Left cardiac atrium (tissue), 4 donors: ENCODE measurements around the gene PLAC8L1. TPM values are rescaled to one million over a fixed set of nuclear protein-coding genes. Genes with fewer than 3 reads are reported as not detected.
"Not testable (repeated sequence)": the region's sequence is repeated elsewhere in the genome, so short reads cannot be mapped to it uniquely, and the experiment has no call there.

ENCODE experiments used
- ATAC-seq, 2 donors: fragments of 200-7000 bp; cut with Tn5 transposase; one replicate each; pipeline ENCODE4 v1.9.1; 2020; ENCODE audit warnings: mild to moderate bottlenecking in 2 of 2, moderate library complexity in 2 of 2
- DNase-seq: peaks from one replicate; pipeline ENCODE4 v3.0.0-alpha.2; 2020
- intact Hi-C, 2 donors: fragments of 100-400 bp; cut with DNase I; formaldehyde crosslinking; loops; one replicate each; pipeline versions ENCODE4 v1.14.1 to v1.15.1; 2022 to 2023
- long read RNA-seq: library from polyadenylated mRNA; unstranded; transcript quantifications from one replicate; pipeline ENCODE4 v2.0.0, GENCODE V29; 2021
- total RNA-seq, 2 donors: library from RNA; stranded (reverse); fragmentation: NEBNext Ultra II Directional; extraction: Animal tissue kit (Norgen Biotek cat#: 25700); gene quantifications; one replicate each; pipeline ENCODE4 v1.2.1, GENCODE V29; 2021
- donor health status: DM: no; HTN: yes; CAD: no.
- donor health status: DM: no; HTN: yes; CAD: no; lungs with severe emphysema.
- donor health status: DM: yes; HTN: yes; CAD: no.
- donor health status: Dilated cardiomyopathy.

The PLAC8L1 gene, protein sequence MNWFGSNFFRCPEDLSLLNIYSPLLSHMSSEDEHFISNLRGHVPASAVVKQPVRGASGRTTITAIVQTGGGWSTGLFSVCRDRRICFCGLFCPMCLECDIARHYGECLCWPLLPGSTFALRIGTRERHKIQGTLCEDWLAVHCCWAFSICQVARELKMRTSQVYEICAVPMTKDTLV
- under 1 TPM in 1 of 2 donors, not detected in 1; 0.62 TPM for total RNA-seq
- long read RNA-seq: 0 reads

DNA sequence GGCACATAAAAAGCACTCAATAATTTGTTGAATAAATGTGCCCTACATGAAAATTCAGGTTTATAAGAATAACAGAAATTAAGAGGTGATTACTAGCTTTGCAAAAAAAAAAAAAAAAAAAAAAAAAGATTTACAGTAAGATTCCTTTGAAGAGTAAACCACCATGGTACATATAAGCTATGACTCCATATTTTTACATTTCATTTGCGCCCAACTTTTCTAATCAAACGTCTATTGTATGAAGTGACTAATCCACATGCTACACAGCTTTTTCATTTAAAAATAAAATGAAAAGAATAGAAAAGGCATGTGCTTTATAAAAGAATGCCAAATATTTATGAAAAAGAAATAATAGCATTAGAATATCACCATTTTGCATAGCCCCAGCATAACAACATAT, at the start of gene PLAC8L1:
Gene PLAC8L1, minus strand, starts transcription at position 101 of the 400 bp plus-strand sequence. CDS start 1,266 bp downstream, outside the sequence.
- no peak for DNase-seq
- no peak for ATAC-seq
- intact Hi-C loops: no loop called here

DNA sequence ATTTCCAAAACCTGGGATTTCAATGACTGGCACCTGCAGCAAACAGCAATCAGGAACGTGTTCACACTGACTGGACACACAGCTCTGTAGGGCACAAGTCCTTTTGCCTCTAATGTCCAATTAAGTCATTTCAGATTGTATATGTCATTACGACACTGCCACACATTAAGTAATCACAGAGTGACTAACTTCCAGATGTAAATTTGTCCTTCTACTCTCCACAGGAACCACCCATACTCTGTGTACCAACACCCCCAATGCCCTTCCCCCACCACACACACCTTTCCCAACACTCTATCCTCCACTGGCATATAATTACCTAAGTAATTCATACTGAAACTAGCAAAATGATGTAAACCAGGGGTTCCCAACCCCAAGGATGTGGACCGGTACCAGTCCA, 46.6 kb upstream of the PLAC8L1 start:
- ATAC-seq (no peak), DNase-seq (no peak)
- intact Hi-C loops: loop anchor here in 1 of 2 donors (10.0 kb wide), 1 partner anchor 113 kb away; no protein-coding TSS in a partner anchor

DNA sequence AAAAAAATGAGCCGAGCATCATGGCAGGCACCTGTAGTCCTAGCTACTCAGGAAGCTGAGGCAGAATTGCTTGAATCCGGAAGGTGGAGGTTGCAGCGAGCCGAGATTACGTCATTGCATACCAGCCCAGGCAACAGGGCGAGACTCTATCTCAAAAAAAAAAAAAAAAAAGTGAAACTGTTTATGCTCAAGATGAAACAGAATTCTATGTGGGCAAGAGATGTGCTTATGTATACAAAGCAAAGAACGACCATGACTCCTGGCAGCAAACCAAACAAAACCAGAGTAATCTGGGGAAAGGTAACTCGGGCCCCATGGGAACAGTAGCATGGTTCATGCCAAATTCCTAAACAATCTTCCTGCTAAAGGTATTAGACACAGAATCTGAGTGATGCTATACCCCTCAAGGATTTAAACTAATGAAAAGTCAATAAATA, 32.6 kb upstream of the PLAC8L1 start:
- ATAC-seq: peak in 1 of 2 donors; percentile 50
- no peak for DNase-seq
- intact Hi-C loops: no loop called here

DNA sequence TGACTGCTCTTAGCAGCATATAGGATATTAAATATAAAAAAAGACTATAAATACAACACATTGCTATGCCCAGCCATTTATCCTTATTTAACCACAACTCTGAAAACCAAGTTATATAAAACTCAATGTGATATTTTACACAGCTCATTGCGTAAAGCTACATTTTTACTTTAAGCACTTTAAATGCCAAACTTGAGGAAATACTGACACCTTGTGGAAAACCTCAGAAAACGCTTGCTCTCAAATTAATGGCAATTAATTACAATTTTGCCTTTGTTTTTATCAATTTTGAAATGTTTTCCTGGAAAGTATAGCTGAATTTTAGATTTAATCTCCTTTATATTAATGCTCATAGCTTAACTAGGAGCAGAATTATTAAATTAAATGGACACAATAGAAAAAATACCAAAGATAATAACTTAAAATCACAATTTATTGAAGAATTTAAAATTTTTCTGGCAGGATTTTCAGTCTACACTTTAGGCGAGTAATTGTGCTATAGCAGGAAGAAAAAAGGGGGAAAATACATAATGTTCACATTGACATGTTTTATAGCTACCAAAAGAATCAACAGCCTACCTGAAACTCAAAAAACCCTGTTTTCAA, 25.2 kb upstream of the PLAC8L1 start:
- intact Hi-C loops: no loop called here
- ATAC-seq: no peak
- DNase-seq: no peak

DNA sequence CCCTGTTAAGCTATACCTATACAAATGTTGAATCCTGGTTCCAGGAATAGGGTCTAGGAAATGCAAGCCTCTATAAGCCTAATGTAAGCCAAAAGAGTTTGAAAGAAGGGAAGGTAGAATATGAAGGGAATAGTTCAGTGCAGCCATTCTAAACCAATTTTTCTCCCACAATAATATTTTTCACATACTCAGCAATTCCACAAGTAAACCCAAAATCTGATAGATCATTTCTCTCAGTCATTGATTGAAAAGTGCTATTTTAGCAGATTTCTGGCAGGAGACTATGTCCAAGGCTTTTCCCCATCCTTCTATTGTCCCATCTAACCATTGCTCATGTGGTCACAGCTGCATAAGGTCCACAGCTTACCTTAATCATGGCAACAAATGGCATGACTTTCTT, 20.7 kb upstream of the PLAC8L1 start:
- ATAC-seq: no peak
- intact Hi-C loops: no loop called here
- DNase-seq: no peak

DNA sequence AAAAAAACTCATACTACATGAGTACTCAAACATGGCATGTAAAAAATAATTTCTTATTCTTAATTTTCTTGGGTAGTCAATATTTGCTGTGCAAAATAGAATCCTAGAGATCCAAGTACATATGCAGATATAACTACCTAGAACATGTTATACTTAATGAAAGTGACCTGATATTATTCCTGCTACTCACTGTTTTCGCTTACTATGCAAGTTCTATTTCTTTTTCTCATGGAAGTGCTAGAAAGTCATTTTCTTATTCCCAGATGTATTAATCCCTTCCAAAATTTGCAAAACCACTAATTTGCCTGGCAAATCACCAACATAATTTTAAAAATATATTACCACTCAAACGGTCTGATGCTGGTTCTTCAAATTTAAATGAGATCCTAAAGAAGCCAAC, 19.2 kb upstream of the PLAC8L1 start:
- ATAC-seq (no peak), DNase-seq (no peak)
- intact Hi-C loops: no loop called here

DNA sequence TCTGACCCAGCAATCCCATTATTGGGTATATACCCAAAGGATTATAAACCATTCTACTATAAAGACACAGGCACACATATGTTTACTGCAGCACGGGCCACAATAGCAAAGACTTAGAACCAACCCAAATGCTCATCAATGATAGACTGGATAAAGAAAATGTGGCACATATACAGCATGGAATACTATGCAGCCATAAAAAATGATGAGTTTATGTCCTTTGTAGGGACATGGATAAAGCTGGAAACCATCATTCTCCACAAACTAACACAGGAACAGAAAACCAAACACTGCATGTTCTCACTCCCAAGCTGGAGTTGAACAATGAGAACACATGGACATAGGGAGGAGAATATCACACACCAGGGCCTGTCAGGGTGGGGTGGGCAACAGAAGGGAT, 16.1 kb upstream of the PLAC8L1 start:
- DNase-seq, intact Hi-C loops, ATAC-seq: not testable (repeated sequence)

DNA sequence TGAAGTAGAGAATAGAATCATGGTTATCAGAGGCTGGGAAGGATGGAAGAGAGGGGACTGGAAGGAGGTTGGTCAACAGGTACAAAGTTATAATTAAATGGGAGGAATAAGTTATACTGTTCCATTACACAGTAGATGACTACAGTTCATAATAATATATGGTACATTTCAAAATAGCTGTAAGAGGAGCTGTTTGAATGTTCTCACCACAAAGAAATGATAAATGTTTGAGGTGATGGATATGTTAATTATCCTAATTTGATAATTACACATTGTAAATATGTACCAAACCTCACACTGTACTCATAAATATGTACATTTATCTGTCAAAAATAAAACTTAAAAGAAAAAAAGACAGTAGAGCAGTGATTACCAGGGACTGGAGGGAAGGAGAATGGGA, 12.9 kb upstream of the PLAC8L1 start:
- no peak for DNase-seq
- intact Hi-C loops: no loop called here
- ATAC-seq: no peak

DNA sequence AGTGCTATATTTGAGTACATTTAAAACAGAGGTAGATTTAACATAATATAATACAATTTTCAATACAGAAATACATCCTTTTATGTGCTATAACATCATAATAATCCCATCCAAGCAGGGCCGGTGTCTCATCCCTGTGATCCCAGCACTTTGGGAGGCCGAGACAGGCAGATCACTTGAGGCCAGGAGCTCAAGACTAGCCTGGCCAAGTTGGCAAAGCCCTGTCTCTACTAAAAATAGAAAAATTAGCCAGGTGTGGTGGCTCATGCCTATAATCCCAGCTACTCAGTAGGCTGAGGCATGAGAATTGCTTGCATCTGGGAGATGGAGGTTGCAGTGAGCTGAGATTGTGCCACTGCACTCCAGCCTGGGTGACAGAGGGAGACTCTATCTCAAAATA, 11.8 kb upstream of the PLAC8L1 start:
- intact Hi-C loops, DNase-seq, ATAC-seq: not testable (repeated sequence)

DNA sequence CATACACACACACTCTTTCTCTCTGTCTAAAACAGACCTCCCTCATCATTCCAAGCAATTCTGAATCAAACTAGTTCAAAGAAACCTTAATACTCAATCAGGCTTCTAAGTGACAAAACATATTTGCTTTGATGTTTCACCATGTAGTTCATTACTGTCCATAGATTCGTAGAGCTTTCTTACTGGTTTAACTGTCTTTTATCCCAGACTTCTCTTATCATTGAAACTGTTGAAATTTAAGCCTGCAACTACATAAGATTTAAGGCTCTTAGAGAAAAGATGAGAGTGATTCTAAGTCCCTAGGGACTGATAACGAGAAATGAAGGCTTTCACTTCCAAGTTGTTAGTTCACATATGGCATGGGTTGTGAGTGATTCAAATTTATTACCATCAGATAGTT, 11.0 kb upstream of the PLAC8L1 start:
- no peak for DNase-seq
- intact Hi-C loops: no loop called here
- ATAC-seq: no peak

DNA sequence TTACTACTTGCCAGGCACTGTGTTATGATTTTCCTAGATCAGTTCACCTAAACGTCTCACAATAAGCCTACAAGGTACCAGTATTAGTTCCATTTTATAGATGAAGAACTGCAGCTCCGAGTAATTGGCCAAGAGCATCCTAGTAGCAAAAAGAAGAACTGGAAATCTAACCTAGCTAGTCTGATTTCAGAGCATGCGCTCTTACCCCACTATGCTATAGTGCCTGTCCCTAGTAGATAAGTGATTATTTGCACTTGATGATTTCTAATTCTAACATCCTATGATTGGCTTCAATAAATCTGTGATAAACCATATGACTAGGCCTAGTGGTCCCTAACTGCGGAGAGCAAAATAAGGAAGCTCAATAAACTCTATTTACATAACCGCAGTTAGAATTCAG, 7.1 kb upstream of the PLAC8L1 start:
- ATAC-seq: no peak
- intact Hi-C loops: no loop called here
- no peak for DNase-seq

DNA sequence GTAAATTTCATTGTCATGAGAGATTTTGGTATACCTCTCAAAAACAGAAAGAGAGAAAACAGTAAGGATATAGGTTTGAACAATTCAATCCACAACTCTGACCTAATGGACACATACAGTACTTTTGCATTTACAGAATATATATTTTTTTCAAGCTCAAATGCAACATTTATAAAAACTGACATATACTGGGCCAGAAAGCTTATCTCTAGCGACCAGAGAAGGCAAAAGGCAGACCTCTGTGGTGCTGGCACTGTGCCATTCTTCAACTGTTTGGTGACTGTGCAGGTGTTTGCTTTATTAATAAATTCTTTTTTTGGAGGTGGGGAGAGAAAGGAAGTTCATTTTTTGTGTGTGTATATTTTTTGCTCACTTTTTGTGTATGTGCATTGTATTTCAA, 6.0 kb upstream of the PLAC8L1 start:
- DNase-seq (no peak), ATAC-seq (no peak)
- intact Hi-C loops: no loop called here

DNA sequence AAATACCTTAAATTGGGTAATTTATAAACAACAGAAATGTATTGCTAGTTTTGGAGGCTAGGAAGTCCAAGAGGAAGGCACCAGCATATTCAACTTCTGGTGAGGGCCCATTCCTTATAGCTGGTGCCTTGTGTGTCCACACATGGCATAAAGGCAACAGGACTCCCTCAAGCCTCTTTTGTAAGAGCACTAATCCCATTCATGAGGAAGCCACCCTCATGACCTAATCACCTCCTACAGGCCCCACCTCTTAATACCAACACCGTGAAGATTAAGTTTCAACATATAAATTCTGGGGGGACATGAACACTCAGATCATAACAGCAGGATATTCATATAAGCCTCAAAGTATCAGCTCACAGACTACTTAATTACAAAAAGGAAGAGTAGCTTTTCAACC, 4.0 kb upstream of the PLAC8L1 start:
- DNase-seq (no peak), ATAC-seq (no peak)
- intact Hi-C loops: no loop called here

DNA sequence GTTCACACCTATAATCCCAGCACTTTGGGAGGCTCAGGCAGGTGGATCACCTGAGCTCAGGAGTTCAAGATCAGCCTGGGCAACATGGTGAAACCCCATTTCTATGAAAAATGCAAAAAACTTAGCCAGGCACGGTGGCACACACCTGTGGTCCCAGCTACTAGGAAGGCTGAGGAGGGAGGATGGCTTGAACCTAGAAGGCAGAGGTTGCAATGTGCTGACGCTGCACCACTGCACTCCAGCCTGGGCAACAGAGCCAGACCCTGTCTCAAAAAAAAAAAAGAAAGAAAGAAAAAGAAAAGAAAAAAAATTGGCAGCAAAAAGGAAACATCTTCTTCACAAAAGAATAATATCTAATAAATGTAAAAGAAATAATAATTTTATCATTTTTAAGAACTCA, 3.5 kb upstream of the PLAC8L1 start:
- ATAC-seq, intact Hi-C loops, DNase-seq: not testable (repeated sequence)

DNA sequence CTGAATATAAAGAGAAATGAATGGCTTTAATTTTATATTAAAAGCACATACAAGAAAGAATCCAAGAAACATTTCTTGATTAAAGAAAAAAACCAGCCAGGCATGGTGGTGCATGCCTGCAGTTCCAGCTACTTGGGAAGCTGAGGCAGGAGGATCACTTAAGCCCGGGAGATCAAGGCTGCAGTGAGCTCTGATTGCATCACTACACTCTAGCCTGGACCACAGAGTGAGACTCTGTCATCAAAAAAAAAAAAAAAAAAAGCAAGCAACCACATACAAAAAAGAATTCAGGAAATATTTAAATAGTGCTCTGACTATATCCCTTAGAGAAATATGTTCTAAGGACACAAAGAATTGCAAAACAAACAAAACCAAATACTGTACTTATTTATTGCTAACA, 2.5 kb upstream of the PLAC8L1 start:
- no peak for DNase-seq
- ATAC-seq: no peak
- intact Hi-C loops: no loop called here

DNA sequence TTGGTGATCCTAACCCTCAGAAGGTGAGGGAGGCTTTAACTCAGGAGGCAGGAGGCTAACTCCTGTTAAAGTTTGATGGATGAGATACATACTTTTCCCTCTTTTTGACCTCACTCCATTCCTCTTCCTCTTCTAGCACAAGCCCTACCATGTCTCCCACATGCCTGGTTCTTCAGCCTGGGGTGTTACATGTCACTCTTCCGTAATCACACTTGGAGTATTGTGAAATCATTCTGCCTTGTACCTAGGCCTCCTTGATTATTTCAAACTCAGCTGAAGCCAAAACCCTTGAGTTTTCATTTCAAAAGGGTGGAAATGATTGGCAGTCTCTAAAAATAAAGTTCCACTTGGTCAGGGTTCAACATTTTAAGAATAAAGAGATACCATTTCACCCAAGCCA, 1.8 kb downstream of the PLAC8L1 start:
- intact Hi-C loops: no loop called here
- peak; percentile 85 to 94 for ATAC-seq
- DNase-seq: no peak

DNA sequence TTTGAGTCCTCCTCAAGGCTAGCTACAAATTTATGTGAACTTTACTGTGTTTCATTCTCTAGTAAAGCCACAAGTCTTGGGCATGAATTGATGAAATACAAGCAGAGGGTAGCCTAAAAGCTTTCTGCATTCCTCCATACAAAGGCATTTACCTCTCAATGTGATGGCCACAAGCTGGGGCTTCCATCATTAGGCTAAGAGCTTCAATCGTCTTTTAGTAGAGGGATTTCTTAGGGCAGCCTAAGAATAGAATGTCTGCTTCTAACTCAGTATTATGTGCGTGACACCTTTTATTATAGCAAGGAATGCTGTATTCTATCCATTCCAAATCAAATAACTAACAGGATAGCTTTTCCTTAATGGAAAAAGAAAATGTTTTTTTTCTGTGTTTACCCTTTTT, 3.7 kb downstream of the PLAC8L1 start:
- no peak for ATAC-seq
- DNase-seq: no peak
- intact Hi-C loops: no loop called here

DNA sequence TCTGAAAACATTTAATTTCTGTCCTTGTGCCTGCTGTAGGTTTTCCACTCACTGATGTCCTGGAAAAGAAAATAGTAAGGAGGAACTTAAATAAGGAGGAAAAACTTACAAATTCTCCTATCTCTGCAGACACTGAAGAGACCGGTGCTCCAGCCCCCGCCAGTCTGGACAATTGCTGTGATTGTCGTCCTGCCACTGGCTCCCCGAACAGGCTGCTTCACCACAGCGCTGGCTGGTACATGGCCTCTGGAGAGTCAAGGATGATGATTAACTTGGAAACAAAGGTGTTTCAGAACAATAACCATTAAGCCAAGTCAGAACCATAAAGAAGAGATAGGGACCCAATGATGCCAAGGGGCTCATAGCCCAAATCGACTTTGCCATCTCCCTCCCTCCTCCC, 7.3 kb downstream of the PLAC8L1 start:
- no peak for DNase-seq
- no peak for ATAC-seq
- intact Hi-C loops: no loop called here

DNA sequence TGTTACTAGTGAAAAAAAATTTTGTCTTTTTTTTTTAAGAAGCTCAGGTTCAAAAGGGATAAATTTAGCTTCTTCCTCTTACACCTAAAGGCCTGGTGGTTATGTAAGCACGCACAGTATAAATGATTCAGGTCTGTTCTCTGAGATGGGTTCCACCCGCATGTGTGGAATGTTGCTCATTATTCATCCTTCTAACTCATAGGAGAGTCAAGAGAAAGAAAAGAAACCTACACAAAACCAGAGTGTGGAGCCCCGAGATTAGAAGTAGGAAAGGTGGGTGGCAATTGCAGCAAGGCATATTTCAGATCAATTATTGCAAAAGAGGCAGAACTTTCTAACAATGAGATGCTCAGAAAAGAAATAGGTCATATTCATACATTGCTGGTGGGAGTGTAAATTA, 13.5 kb downstream of the PLAC8L1 start:
- no peak for ATAC-seq
- intact Hi-C loops: no loop called here
- DNase-seq: no peak

DNA sequence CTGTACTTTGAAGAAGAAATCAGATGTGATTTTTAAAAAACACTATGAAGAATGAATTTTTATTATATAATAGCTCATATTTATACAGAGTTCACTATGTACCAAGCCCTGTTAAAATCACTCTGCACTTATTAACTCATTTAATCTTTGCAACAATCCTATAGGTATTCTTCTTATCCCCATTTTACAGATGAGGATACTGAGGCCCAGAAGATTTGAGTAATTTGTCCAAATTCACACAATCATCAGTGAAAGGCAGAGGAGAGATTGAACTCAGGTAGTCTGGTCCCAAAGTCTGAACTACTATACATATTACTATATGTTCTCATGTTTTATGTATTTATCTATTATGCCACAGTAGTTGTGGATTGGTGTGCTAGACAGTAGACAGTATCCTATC, 16.1 kb downstream of the PLAC8L1 start:
- ATAC-seq: no peak
- intact Hi-C loops: no loop called here
- DNase-seq: no peak

DNA sequence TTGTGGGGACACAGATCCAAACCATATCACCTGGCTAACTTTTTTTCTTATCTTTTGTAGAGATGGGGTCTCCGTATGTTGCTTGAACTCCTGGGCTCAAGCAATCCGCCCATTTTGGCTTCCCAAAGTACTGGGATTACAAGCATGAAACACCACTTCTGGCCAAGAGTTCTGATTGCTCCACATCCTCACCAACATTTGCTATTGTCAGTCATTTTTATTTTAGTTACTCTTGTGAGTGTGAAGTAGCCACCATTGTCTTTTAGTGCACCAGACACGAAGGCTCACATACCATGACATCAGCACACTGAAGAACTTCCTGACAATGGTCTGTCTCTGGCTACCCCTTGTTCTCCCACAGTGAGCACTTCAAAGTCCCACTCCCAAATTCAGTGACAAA, 17.3 kb downstream of the PLAC8L1 start:
- ATAC-seq (no peak), DNase-seq (no peak)
- intact Hi-C loops: no loop called here
